IPS DF 19.7 (cell line): Measurements from ENCODE around the gene SIRT6.
"Not testable (repeated sequence)": the region's sequence is repeated elsewhere in the genome, so short reads cannot be mapped to it uniquely, and the experiment has no call there.

ENCODE experiments used
- DNase-seq: peaks from one replicate; pipeline ENCODE4 v3.0.0-alpha.2; 2013; ENCODE audit warnings: low read depth, low spot score

Gene SIRT6

DNA sequence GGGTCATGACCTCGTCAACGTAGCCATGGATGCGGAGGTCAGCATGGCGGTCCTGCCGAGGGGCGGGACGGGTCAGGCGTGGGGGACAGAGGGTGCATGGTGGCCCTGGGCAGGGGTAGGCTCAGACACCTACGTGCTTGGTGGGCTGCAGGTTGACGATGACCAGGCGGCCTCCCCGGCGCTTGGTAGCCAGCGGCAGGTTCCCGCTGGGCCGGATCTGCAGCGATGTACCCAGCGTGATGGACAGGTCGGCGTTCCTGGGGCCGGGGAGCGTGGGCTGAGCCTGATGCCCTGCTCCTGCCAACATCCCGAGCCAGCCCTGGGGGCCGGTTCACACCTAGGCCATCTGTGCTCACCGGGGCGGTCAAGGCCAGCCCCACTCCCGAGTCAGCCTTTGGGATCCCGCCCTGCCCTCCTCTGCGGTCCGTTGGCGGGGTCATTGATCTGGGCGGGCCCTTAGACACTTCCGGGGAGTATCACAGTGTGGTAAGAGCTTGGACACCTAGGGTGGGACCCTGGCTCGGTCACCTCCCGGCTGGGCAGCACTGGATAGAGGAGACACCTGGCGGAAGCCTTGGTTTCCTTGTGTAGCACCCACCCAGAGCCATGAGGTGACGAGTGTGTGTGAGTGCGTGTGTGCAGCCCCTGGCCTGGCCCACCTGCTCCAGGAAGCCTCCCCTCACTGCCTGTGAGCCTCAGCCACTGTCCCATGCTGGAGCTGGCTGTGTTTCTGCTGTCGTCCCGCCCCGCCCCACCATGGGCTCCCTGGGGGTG, 7.3 kb downstream of the SIRT6 start:
- no peak for DNase-seq

- DNase-seq = no peak
These were observed 8.0 kb downstream of the SIRT6 start for GRCh38 chr19:4174213-4174894.

DNA sequence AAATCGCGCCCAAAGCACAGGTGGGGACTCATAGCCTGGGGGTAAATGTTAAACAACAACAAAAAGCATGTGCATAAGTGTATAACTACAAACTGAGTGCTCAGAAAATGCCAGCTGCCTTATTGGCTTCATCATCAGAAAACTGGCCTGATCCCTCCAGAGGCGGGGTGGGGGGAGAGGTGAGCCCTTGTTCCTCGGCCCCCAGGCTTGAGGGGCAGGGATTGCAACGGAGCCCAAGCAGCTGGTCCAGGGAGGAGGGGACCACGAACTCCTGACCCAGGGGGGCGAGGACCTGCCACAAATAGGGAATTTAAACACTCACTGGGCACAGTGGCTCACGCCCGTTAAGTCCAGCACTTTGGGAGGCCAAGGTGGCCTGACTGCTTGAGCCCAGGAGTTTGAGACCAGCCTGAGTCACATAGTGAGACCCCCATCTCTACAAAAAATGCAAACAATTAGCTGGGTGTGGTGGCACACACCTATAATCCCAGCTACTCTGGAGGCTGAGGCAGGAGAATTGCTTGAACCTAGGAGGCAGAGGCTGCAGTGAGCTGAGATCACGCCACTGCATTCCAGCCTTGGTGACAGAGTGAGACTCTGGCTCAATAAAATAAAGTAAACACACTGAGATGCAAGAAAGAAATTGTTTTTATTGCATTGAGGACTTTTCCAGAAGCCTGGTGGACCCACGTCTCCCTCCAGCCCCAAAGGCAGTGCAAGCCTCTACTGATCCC, 8.7 kb downstream of the SIRT6 start:
- no peak for DNase-seq

DNA sequence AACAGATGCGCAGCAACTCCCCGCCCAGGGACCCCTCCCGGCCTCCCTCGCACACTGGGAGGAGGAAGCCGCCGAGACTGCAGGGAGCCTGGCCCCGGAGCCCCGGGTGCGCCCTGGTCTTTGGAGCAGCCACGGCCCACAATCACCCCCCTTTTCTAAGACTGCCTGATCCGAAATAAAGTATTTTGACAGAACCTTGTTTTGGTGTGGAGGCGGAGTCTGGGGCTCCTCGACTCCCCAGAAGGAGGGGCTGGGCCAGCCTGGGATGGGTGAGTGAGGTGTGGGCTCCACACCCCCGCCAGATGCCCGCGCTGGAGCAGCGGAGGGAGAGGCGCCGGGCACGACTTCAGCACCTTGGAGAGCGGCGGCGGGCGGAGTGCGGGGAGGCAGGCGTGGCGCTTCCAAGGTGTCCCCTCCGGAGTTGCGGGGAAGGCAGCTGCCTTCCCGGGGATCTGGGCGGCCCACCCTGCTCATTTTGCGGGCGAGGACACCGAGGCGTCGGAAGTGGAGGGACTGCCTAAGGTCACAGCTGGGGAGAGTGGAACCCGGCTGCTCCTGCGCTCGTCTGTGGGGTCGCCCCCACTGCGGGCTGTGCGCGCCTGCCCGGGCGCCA, 9.4 kb downstream of the SIRT6 start:
- DNase-seq = no peak

DNA sequence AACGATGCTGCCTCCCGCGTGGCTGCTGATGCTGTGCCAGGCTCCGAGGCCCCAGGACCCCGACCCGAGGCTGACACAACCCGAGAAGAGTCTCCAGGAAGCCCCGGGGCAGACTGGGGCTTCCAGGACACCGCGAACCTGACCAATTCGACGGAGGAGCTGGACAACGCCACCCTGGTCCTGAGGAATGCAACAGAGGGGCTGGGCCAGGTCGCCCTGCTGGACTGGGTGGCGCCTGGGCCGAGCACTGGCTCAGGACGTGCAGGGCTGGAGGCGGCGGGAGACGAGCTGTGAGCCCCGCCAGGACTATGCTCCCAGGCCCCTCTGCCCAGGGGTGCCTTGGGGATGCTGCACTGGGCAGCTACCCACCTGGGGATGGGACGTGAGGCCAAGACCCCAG, 10.7 kb downstream of the SIRT6 start:
- no peak for DNase-seq

GRCh38 chr19:4164262-4164661, 18.1 kb downstream of the SIRT6 start:
- DNase-seq = no peak

DNA sequence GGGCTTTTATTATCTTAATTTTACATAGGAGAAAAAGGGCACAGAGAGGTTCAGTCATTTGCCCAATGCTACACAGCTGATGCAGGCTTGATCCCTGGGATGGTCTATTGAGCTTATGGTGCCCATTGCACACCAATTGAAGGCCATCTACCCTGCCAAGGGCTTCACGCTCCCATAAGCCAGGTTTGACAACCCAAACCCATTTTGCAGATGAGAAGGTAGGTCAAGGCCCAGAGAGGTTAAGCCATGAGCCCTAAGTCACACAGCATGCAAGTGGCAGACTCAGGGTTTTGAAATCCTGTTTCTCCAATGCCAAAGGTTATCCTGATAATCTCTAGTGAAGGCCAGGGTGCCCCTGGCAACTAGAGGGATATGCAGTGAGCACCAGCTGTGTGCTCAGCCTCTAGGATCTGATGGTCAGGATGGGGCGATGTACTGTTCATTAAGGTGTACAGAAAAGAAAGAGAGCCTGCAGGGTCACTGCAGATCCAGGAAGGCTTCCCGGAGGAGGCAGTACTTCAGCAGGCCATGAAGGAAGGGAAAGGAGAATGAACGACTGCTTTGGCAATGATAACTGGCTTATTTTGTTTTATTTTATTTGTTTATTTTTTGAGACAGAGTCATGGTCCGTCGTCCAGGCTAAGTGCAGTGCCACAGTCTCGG, 20.8 kb downstream of the SIRT6 start:
- no peak for DNase-seq

- not testable (repeated sequence) for DNase-seq
These were observed 24.4 kb downstream of the SIRT6 start for GRCh38 chr19:4157971-4158370.

DNA sequence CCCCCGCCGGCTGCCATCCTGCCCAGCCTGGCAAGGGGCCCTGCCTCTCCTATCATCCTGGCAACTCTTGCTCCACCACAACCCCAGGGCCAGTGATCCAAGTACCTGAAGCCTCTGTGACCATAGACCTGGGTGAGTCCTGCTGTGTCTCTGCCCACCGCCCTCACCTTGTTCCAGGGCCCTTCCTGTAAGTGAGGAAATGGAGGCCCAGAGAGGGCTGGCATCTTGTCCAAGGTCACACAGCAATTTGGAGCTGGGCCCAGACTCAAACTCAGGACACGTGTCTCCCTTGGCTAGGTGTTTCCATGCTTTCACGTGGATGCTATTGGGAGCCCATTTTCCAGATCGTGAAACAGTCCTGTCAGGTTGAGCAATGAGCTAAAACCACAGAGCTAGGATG, 25.2 kb downstream of the SIRT6 start:
- no peak for DNase-seq

DNA sequence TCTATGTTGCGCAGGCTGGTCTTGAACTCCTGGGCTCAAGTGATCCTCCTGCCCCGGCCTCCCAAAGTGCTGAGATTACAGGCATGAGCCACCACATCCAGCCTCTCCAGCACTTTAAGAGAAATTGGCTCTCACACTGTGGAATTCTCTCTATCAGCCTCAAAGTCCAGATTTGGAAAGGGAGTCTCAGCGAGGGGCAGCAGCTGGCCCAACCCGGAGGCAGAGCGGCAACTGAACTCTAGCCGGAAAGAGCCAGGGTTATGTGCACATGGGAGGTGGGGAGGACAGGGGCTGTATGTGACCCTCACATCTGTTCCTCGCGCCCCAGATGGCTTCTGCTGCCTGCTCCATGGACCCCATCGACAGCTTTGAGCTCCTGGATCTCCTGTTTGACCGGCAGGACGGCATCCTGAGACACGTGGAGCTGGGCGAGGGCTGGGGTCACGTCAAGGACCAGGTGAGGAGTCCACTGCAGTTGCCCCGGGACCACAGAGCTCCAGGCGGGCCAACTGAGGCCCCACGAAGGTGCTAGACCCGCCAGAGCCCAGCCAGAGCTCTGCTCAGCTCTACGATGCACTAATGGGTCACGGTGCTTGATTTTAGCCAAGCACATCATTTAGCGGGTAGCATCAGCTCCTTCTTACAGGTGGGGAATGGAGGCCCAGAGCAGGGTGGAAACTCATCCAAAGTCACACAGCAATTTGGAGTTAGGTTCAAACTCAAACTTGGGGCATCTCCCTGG, 27.6 kb downstream of the SIRT6 start:
- no peak for DNase-seq

GRCh38 chr19:4152241-4152998, 29.9 kb downstream of the SIRT6 start:
- DNase-seq = no peak

DNA sequence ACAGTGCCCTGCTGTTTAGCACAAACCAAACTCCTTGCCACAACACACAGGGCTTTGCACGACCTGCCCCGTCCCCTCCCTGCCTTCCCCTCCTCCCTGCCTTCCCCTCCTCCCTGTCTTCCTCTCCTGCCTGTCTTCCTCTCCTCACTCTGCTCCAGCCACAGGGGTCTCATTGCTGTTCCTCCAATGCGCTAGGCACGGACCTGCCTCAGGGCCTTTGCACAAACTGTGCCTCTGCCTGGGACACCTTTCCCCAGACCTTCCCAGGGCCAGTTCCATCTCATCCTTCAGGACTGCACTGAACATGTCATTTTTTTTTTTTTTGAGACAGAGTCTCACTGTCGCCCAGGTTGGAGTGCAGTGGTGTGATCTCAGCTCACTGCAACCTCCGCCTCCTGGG, 30.7 kb downstream of the SIRT6 start:
- DNase-seq = no peak

DNA sequence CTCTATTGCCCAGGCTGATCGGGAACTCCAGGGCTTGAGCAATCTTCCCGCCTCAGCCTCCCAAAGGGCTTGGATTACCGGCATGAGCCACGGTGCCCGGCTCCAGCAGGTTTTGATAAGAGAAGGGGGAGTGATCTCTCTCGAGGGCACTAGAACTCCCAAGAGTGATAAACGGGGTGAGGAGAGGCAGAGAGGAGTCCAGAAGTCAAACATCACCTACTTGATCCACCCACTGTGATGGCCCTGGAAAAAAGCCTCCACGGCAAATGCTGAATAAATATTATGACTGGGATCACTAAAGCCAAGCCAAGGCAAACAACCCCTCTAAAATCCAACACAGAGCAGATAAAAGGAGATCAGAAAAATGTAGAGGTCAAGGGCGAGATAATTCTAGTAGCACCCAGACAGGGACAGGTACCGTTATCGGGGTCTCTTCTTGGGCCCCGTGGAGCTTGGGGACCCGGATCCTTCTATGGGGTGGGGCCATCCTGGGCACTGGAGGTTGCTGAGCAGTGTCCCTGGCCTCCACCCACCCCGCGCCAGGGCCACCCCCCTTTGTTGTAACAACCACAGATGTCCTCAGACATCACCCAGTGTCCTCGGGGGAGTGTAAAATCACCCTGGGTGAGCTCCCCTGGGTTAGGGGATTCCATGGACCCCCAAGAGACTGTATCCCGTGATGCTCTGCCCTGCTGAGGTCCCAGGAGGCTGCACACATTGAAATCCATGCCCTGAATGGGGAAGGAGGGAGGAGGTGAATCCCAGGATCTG, 32.7 kb downstream of the SIRT6 start:
- no peak for DNase-seq

DNA sequence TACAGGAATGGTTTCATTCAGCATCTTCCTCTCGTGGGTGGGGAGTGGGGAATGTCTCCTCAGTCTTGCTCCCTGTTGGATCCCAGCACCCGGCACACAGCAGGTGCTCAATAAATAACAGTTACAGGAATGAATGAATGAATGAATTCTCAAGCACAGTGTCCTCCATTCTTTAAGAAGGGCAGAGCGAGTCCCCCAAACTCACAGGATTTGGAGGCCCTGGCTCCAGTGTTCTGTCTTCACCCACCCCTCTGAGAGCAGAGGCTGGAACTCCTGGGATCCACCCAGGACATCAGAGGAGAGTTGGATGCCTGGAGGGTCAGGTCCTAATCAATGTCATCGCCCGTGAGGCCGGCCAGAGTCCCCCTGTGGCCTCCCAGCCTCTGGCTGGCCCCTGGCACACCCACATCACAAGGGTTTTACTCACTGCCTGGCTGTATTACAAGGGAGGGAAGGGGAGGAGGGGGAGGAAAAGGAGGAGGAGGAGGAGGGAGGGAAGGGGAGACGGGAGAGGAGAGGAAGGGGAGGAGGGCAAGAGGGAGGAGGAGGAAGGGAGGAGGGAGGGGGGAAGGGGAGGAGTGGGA, 37.6 kb downstream of the SIRT6 start:
- DNase-seq = no peak

DNA sequence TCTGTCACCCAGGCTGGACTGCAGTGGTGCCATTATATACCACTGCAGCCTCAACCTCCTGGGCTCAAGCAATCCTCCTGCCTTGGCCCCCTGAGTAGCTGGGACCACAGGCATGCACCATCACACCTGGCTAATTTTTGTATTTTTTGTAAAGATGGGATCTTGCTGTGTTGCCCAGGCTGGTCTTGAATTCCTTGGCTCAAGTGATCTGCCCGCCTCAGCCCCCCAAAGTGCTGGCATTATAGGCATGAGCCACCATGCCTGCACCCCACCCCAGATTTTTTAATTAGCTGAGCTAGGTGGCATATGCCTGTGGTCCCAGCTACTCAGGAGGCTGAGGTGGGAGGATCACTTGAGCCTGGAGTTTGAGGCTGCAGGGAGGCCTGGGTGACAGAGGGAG, 39.4 kb downstream of the SIRT6 start:
- DNase-seq = not testable (repeated sequence)

DNA sequence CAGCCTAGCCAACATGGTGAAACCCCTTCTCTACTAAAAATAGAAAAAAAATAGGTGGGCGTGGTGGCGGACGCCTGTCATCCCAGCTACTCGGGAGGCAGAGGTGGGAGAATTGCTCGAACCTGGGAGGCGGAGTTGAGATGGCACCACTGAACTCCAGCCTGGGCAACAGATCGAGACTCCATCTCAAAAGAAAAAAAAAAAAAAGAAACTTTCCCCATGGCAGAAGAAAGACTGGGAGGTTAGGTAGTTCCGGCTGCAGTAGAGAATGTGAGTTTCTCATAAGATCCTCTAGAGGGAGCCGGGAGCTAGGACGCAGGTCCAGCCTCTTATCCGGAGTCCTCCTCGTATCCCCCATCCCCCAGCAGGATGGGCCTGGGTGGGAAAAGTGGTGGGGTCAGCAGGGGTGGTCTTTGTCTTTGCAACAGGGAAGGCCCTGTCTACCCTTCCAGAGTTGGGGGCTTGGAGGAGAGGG, 42.1 kb downstream of the SIRT6 start:
- DNase-seq = no peak

DNA sequence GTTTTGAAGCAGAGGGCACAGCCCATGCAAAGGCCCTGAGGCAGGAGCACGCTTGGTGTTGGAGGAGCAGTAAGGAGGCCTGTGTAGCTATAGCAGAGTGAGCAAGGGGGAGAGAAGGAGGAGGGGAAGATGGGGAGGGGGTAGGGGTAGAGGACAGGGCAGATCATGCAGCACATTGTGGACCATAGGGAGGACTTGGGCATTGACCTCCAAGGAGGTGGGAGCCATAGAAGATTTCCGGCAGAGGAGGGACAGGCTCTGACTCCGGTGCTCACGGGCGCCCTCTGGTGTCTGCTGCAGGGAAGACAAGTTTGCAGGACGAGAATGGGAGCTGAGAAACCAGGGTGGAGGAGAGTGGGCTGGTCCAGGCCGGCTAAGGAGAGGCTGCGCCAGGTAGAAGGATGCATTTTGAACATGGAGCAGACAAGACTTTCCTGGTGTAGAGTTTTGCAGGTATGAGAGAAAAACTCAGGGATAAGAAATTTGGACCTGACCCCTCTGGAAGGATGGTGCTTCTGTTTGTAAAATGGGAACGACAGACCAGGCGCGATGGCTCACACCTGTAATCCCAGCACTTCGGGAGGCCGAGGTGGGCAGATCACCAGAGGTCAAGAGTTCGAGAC, 42.6 kb downstream of the SIRT6 start:
- no peak for DNase-seq

GRCh38 chr19:4138445-4138844, 43.9 kb downstream of the SIRT6 start:
- no peak for DNase-seq
